ENCODE results near the gene DRAXIN. TPM values are rescaled to one million over a fixed set of nuclear protein-coding genes. Genes with fewer than 3 reads are reported as not detected.

DRAXIN gene
- total RNA-seq, 3 donors from 2014 or later (not counting 1 experiment from before 2014, with no cell fraction given) = 10.9 to 24.9 (median 12.1) TPM

GRCh38 chr1:11657654-11658053, 33.9 kb upstream of the DRAXIN start:
- H3K27me3 ChIP-seq (ENCODE audit: control insufficient read depth, insufficient read depth, low read length) = no peaks in the 10 kb centered on the region
- peaks cover 0 to 9% of the 10 kb centered on the region in 2 donors for H3K4me1 Mint-ChIP-seq
- H3K36me3 ChIP-seq (ENCODE audit: control insufficient read depth, insufficient read depth, low read length) = peaks cover 8% of the 10 kb centered on the region
- WGBS (ENCODE audit: insufficient coverage) = 91% methylated on average over 3 of the region's 6 CpGs
- H3K9me3 ChIP-seq (ENCODE audit: control insufficient read depth, insufficient read depth, low read length) = no peaks in the 10 kb centered on the region
- H3K4me3 ChIP-seq (ENCODE audit: low read length) = no peak overlapping the region
- H3K27me3 Mint-ChIP-seq (ENCODE audit: low read depth in 2 of 2) = no peaks in the 10 kb centered on the region
- no peak overlapping the region for H3K27ac Mint-ChIP-seq
- DNase-seq (no peak), ATAC-seq (no peak)
- peaks cover 18% of the 10 kb centered on the region for H3K4me1 ChIP-seq (ENCODE audit: control insufficient read depth, insufficient read depth, low read length)
- no peak overlapping the region for H3K27ac ChIP-seq (ENCODE audit: low read length)
- H3K36me3 Mint-ChIP-seq = no peaks in the 10 kb centered on the region
- intact Hi-C loops (cut with micrococcal nuclease) = loop anchor here (10.0 kb wide), 1 partner anchor 147 kb away; the partner anchor contains the start of genes CLCN6 and MTHFR
- no peak overlapping the region for H3K4me3 Mint-ChIP-seq
- TF ChIP-seq CTCF (IDR thresholded peaks at IDR 0.05) = no peak
- no peaks in the 10 kb centered on the region for H3K9me3 Mint-ChIP-seq

- Mint-ChIP-seq H3K4me1 (peaks cover 0 to 9% of the 10 kb centered on the region in 2 donors), H3K4me3 (no peak overlapping the region), H3K9me3 (no peaks in the 10 kb centered on the region), H3K27ac (no peak overlapping the region), H3K36me3 (no peaks in the 10 kb centered on the region), H3K27me3 (ENCODE audit: low read depth in 2 of 2) (no peaks in the 10 kb centered on the region)
- intact Hi-C loops (cut with micrococcal nuclease) = loop anchor here (10.0 kb wide), 1 partner anchor 146 kb away; the partner anchor contains the start of genes CLCN6 and MTHFR
- ATAC-seq = no peak
- Histone ChIP-seq H3K27ac (ENCODE audit: low read length) (no peak overlapping the region), H3K4me3 (ENCODE audit: low read length) (no peak overlapping the region), H3K36me3 (ENCODE audit: control insufficient read depth, insufficient read depth, low read length) (peaks cover 8% of the 10 kb centered on the region), H3K4me1 (ENCODE audit: control insufficient read depth, insufficient read depth, low read length) (peaks cover 22% of the 10 kb centered on the region), H3K9me3 (ENCODE audit: control insufficient read depth, insufficient read depth, low read length) (no peaks in the 10 kb centered on the region), H3K27me3 (ENCODE audit: control insufficient read depth, insufficient read depth, low read length) (no peaks in the 10 kb centered on the region)
- DNase-seq = no peak
- TF ChIP-seq CTCF (IDR thresholded peaks at IDR 0.05) = no peak
- WGBS (ENCODE audit: insufficient coverage) = 95% methylated on average over 23 of the region's 23 CpGs
Observed at GRCh38 chr1:11658542-11658941, 33.0 kb upstream of the DRAXIN start.

GRCh38 chr1:11659748-11660147, 31.8 kb upstream of the DRAXIN start:
- no peaks in the 10 kb centered on the region for H3K36me3 Mint-ChIP-seq
- H3K27me3 ChIP-seq (ENCODE audit: control insufficient read depth, insufficient read depth, low read length) = no peaks in the 10 kb centered on the region
- H3K9me3 ChIP-seq (ENCODE audit: control insufficient read depth, insufficient read depth, low read length) = no peaks in the 10 kb centered on the region
- no peaks in the 10 kb centered on the region for H3K9me3 Mint-ChIP-seq
- no peak overlapping the region for H3K4me3 ChIP-seq (ENCODE audit: low read length)
- TF ChIP-seq CTCF (IDR thresholded peaks at IDR 0.05) = no peak
- 96% methylated on average over 4 of the region's 4 CpGs for WGBS (ENCODE audit: insufficient coverage)
- H3K4me3 Mint-ChIP-seq = no peak overlapping the region
- H3K27ac Mint-ChIP-seq = no peak overlapping the region
- H3K27ac ChIP-seq (ENCODE audit: low read length) = no peak overlapping the region
- H3K27me3 Mint-ChIP-seq (ENCODE audit: low read depth in 2 of 2) = no peaks in the 10 kb centered on the region
- H3K4me1 Mint-ChIP-seq = peaks cover 0 to 9% of the 10 kb centered on the region in 2 donors
- peaks cover 21% of the 10 kb centered on the region for H3K4me1 ChIP-seq (ENCODE audit: control insufficient read depth, insufficient read depth, low read length)
- peaks cover 8% of the 10 kb centered on the region for H3K36me3 ChIP-seq (ENCODE audit: control insufficient read depth, insufficient read depth, low read length)
- DNase-seq (no peak), ATAC-seq (no peak)
- intact Hi-C loops (cut with micrococcal nuclease) = loop anchor here (10.0 kb wide), 1 partner anchor 145 kb away; the partner anchor contains the start of genes CLCN6 and MTHFR

- DNase-seq = no peak
- Mint-ChIP-seq H3K27ac (no peak overlapping the region), H3K9me3 (no peaks in the 10 kb centered on the region), H3K4me1 (peaks cover 0 to 5% of the 10 kb centered on the region in 2 donors), H3K27me3 (ENCODE audit: low read depth in 2 of 2) (no peaks in the 10 kb centered on the region), H3K4me3 (no peak overlapping the region), H3K36me3 (no peaks in the 10 kb centered on the region)
- peaks cover 22% of the 10 kb centered on the region for H3K4me1 ChIP-seq (ENCODE audit: control insufficient read depth, insufficient read depth, low read length)
- H3K36me3 ChIP-seq (ENCODE audit: control insufficient read depth, insufficient read depth, low read length) = peaks cover 8% of the 10 kb centered on the region
- H3K4me3 ChIP-seq (ENCODE audit: low read length) = no peak overlapping the region
- TF ChIP-seq CTCF (IDR thresholded peaks at IDR 0.05) = no peak
- WGBS (ENCODE audit: insufficient coverage) = 97% methylated on average over 17 of the region's 17 CpGs
- H3K27ac ChIP-seq (ENCODE audit: low read length) = no peak overlapping the region
- ATAC-seq = no peak
- H3K9me3 ChIP-seq (ENCODE audit: control insufficient read depth, insufficient read depth, low read length) = no peaks in the 10 kb centered on the region
- intact Hi-C loops (cut with micrococcal nuclease) = no loop called here
- no peaks in the 10 kb centered on the region for H3K27me3 ChIP-seq (ENCODE audit: control insufficient read depth, insufficient read depth, low read length)
Observed at GRCh38 chr1:11661103-11661502, 30.4 kb upstream of the DRAXIN start.
